Neural progenitor cell (in vitro differentiated cells): ENCODE data around the gene ASIC2.

ENCODE experiments used
- EZH2 ChIP-seq: fragments of 200-600 bp; sonication (generic); IDR thresholded peaks from 2 replicates; pipeline ENCODE4 v1.6.1; 2017; ENCODE audit warnings: antibody characterized with exemption, mild to moderate bottlenecking, moderate library complexity
- EZH2phosphoT487 ChIP-seq: fragments of 200-600 bp; sonication (generic); IDR thresholded peaks from 2 replicates; pipeline ENCODE4 v1.6.1; 2017; ENCODE audit warnings: antibody characterized with exemption
- TF ChIP-seq, protein P1 (sequence below): fragments of 200-600 bp; sonication (generic); IDR thresholded peaks from 2 replicates; pipeline ENCODE4 v1.5.1; 2017; ENCODE audit warnings: antibody characterized with exemption, mild to moderate bottlenecking

DNA sequence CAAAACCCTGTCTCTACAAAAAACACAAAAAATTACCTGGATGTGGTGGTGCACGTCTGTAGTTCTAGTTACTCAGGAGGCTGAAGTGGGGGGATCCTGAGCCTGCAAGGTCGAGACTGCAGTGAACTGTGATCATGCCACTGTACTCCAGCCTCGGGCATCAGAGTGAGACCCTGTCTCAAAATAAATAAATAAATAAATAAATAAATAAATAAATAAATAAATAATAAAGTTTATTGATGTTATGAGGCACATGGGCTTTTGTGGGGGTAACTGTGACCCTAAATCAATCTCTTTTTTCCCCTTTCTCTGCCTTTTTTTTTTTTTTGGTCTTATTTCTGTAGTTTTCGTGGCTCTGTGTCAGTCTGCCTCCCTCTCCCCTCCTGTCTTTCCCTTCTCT is 4.5 kb upstream of the ASIC2 start:
- TF ChIP-seq, protein P1, sequence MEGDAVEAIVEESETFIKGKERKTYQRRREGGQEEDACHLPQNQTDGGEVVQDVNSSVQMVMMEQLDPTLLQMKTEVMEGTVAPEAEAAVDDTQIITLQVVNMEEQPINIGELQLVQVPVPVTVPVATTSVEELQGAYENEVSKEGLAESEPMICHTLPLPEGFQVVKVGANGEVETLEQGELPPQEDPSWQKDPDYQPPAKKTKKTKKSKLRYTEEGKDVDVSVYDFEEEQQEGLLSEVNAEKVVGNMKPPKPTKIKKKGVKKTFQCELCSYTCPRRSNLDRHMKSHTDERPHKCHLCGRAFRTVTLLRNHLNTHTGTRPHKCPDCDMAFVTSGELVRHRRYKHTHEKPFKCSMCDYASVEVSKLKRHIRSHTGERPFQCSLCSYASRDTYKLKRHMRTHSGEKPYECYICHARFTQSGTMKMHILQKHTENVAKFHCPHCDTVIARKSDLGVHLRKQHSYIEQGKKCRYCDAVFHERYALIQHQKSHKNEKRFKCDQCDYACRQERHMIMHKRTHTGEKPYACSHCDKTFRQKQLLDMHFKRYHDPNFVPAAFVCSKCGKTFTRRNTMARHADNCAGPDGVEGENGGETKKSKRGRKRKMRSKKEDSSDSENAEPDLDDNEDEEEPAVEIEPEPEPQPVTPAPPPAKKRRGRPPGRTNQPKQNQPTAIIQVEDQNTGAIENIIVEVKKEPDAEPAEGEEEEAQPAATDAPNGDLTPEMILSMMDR: no peak
- no peak for TF ChIP-seq EZH2
- no peak for TF ChIP-seq EZH2phosphoT487
